ENCODE data around the gene IRX3.

The IRX3 gene

DNA sequence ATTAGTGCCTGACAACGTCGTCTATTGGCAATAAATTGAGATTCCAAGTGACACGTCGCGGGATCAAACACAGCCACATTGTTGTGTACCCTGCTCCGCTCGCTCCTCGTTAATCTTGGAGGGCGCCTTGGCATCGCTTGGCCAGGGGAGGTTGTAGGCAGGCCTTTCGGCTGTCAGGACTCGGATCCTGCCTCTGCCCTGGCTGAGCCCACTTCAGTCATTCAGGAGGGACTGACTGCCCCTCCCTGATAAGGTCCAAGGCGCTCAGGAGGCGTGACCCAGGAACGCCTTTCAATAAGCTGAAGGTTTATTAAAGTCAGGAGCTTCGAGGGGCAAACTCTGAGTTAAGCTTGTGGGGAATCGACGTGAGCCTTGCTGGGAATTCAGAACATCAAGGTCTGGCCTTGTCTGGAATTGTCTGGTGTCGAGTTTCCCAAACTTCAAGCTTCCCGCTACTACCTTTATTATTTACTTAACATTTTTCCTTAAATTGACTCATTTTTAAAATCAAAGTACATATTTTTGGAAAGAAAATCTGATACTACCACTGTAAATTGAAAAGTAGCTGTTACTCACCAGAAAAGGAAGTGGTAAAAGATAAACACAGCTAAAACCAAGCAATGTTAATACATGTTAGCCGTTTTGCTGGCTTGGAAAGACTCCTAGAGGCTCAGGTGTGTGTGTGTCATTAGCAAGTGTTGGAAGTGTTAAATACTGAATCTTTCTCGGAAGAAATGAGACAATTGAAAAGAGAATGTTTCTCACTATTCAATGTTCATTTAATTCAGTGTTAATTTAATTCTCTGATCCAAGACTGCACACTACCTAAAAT, 5.3 kb upstream of the IRX3 start:
- no peak for DNase-seq (ENCODE audit: insufficient read length, low spot score)

GRCh38 chr16:54290833-54291655, 4.5 kb upstream of the IRX3 start:
- no peak for FAIRE-seq
- no peak for DNase-seq (ENCODE audit: insufficient read length, low spot score)

More for the DNA sequence above, 5.3 kb upstream of the IRX3 start:
- no peak for FAIRE-seq

GRCh38 chr16:54289945-54290832, 3.6 kb upstream of the IRX3 start:
- DNase-seq (ENCODE audit: insufficient read length, low spot score): no peak
- no peak for FAIRE-seq

DNA sequence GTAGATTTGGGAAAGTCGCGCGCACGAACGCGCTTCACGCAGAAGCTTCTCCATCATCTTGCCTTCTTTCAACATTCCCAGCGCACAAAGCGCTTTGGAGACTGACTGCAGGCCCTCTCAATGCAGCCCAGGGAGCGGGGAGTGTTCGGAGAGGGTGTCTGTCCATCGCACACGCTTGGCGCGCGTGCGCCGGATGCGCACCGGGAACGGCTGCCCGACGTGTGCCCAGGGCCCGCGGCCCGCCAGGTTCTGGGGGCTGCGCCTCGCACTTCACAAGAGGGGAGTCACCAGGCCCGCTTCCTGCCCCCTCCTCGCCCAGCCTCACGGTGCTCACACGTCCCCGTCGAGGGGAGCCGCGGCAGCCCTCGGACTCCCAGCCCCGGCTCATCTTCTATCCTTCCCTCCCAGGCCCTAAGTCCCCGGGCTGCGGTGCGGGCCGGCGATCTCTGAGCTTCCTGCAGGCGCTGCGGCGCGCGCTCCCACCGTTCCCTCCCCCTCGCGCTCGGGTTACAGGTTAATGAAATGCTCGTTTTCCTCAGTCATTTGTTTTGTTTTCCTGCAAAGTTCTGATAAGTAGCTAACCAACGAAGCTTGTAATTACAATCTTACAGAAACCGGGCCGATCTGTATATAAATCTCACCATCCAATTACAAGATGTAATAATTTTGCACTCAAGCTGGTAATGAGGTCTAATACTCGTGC, 2.8 kb upstream of the IRX3 start:
- DNase-seq (ENCODE audit: insufficient read length, low spot score): no peak
- FAIRE-seq: no peak

DNA sequence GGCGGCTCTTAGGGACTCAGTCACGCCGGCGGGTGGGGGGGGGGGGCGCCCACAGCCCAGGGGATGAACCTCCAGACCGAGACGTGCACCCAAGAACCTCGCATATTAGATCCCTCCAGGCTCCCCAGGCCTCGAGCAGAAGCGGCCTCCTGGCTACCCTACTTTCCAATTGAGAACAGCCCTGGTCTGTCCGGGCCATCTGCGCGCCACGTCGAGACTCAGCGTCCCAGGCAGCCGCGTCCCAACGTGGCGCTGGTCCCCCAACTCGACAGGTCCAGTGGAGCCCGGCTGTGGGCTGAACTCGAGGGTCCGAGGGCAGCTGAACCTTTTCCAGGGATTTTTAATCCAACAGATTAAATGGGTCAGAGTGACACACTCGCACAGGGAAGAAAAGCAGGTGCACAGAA, 2.3 kb upstream of the IRX3 start:
- FAIRE-seq: no peak
- no peak for DNase-seq (ENCODE audit: insufficient read length, low spot score)

- DNase-seq (ENCODE audit: insufficient read length, low spot score) (no peak), FAIRE-seq (no peak)
Observed at GRCh38 chr16:54288030-54288834, 1.6 kb upstream of the IRX3 start.

DNA sequence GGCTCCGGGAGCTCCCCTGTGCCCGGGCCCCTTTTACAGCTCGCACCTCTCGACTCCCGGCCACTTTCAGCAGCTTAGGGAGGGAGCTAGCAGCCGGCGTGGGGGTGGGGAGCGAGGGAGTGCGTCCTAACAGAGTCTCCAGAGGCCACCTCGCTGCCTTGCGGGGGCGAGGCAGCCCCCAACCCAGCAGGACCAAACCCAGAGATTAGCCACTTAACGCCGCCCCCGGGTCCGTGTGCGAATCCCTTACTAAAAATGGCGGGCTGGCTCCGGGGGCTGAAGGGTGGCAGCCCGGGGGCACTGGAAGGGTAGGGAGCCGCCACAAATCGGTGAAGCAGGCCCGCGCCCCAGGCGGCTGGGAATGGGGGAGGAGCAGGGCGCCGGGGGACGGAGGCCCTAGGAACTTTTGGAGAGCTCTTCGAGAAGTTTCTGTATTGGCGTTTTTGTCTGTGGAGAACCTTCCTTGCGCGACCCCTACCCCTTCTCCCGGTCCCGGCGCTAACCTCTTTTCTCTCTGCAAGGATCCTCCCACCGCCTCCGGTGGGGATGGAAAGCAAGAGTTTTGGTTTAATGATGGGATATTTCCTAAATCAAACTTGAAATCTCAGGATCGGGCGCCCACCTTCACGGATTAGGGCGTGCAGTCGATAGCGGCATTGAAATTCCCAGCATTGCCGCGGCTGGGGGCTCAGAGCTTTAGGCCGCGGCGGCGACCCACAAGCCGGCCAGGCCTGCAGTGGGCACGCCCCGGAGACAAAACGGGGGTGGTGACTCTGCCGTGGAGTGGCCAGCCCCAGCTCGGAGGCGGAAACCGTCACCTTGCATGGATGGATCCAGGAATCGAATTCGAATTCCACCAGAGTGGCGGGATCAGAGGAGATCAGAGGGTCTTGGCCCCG, 793 bp upstream of the IRX3 start:
- no peak for FAIRE-seq
- no peak for DNase-seq (ENCODE audit: insufficient read length, low spot score)

GRCh38 chr16:54286090-54286365, 559 bp downstream of the IRX3 start:
- FAIRE-seq: no peak
- peak; percentile 40 for DNase-seq (ENCODE audit: insufficient read length, low spot score)

DNA sequence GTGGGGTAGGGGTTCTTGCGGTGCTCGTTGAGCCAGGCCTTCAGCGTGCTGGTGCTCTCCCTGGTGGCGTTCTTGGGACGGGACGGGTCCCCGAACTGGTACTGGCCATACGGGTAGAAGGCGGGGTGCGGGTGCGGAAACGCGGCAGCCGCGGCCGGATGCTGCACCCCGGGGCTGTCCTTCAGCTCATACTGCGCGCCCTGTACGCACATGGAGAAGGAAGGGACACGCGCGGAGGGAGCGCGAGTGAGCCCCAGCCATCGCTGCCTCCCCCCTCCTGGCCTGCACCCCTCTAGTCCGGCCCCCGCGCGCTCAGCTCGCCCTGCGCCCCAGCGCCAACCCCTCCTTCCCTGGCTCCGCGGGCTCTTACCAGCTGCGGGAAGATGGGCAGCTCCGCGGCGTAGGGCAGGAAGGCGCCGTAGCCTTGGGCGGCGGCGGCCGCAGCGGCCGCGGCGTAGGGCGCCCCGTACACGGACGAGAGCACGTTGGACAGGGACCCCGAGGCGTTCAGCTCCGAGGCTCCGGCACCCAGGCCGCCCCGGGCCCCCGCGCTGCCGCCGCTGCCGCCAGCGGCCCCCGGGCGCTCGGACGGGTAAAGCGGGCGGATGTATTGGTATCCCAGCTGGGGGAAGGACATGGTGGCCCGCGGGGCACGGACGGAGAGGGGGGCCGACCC, 1.0 kb downstream of the IRX3 start:
- DNase-seq (ENCODE audit: insufficient read length, low spot score) (no peak), FAIRE-seq (no peak)

- FAIRE-seq (no peak), DNase-seq (ENCODE audit: insufficient read length, low spot score) (no peak)
Observed at GRCh38 chr16:54284931-54285413, 1.6 kb downstream of the IRX3 start.

DNA sequence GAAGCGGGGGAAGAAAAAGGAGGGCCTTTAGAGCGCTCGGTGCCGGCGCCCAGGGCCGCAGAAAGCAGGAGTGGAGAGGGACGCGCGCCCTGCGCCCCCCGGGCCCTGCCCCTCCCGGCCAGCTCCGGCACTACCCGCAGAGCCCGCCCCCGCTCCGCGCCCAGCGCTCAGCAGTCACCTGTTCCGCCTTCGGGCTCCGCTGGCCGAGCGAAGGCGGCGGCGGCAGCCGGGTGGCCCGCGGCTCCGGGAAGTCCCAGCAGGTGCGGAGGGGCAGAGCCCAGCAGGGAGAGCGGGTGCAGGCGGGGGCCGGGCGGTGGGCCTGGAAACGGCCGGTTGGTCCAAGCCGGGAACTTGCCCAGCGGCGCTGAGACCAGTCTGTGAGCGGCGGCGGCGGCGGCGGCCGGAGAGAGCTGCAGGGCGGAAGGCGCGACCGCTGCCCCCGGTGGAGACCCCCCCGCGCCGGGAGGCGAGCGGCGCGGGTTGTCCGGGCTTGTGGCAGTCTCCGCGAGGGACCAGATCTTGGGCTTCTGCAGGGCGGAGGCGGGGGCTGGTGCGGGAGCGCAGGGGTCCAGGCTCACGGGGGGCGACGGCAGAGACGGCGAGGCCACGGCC, 2.2 kb downstream of the IRX3 start:
- no peak for DNase-seq (ENCODE audit: insufficient read length, low spot score)
- FAIRE-seq: no peak

- FAIRE-seq (no peak), DNase-seq (ENCODE audit: insufficient read length, low spot score) (no peak)
Observed at GRCh38 chr16:54283725-54284318, 2.8 kb downstream of the IRX3 start.

GRCh38 chr16:54282928-54283724, 3.5 kb downstream of the IRX3 start:
- DNase-seq (ENCODE audit: insufficient read length, low spot score): no peak
- FAIRE-seq: no peak

DNA sequence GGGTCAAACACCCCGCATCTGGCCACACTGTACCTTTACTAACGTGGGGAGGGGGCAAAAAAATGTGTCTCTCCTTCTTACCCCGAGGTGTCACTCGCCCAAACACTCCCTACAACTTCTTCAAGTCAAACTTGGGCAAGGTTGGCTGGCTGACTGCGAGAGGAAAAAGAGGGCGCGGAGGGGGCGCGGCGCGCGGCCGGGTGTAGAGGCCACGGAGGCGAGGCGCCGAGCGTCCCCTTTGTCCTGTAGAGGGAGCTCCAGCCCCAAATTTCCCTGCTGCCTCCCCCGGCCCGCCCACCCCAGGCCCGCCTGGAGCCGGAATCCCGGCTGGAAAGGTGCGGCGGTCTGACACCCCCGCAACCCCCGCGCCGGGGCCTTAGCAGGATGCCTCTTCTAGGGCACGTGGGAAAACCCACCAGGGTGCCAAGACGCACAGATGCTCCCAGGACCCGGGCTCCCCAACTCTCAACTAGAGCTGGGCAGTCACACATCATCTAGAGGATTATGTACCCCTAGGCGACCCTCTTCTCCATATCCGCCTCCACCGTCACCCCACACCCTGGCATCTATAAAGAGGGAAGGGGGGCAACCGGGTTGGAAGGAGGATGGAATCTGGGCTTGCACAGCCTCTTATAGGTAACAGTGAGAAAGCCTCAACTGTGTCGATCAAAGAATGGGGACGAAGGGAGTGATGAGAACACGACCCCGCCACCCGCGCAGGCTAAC, 4.2 kb downstream of the IRX3 start:
- DNase-seq (ENCODE audit: insufficient read length, low spot score) (peak; percentile 54), FAIRE-seq (no peak)

- FAIRE-seq (no peak), DNase-seq (ENCODE audit: insufficient read length, low spot score) (no peak)
Observed at GRCh38 chr16:54281535-54282201, 4.9 kb downstream of the IRX3 start.
